H1 (cell line): ENCODE measurements around the gene HMCES. TPM values are rescaled to one million over a fixed set of nuclear protein-coding genes. Genes with fewer than 3 reads are reported as not detected.

Source experiments
- CHD7 ChIP-seq: fragments of 300-600 bp; sonication (generic); IDR thresholded peaks from 2 replicates; pipeline ENCODE4 v1.7.1; 2012; ENCODE audit warnings: low read length, moderate library complexity, mild to moderate bottlenecking, inconsistent platforms; ENCODE audit not compliant: insufficient replicate concordance
- EP300 ChIP-seq, 2 experiments: IDR thresholded peaks; 1 replicate in 1 of 2; 2 replicates in 1 of 2; pipeline ENCODE4 v1.6.1; 2011 to 2012; ENCODE audit warnings: low read depth in 2 of 2, low read length in 2 of 2, mild to moderate bottlenecking in 2 of 2, borderline replicate concordance in 1 of 2, inconsistent platforms in 1 of 2, moderate library complexity in 1 of 2
- HDAC2 ChIP-seq, 2 experiments: fragments of 300-600 bp in 1 of 2; sonication (generic) in 1 of 2; IDR thresholded peaks; 2 replicates each; pipeline ENCODE4 v1.6.1; 2011 to 2012; ENCODE audit warnings: low read depth in 2 of 2, low read length in 2 of 2, mild to moderate bottlenecking in 2 of 2, moderate library complexity in 2 of 2, borderline replicate concordance in 1 of 2, inconsistent platforms in 1 of 2
- KDM5A ChIP-seq: fragments of 200-600 bp; IDR thresholded peaks from 2 replicates; pipeline ENCODE4 v1.7.1; 2012; ENCODE audit warnings: mild to moderate bottlenecking, low read length, inconsistent platforms, mixed read lengths
- POU5F1 ChIP-seq: IDR thresholded peaks from 2 replicates; pipeline ENCODE4 v1.6.1; 2011; ENCODE audit warnings: low read depth, mild to moderate bottlenecking, low read length, moderate library complexity
- SRF ChIP-seq: IDR thresholded peaks from 2 replicates; pipeline ENCODE4 v1.6.1; 2011; ENCODE audit warnings: mild to moderate bottlenecking, low read depth, low read length, moderate library complexity
- TAF1 ChIP-seq: IDR thresholded peaks from 2 replicates; pipeline ENCODE4 v1.6.1; 2011; ENCODE audit warnings: mild to moderate bottlenecking, low read depth, low read length
- TCF12 ChIP-seq: IDR thresholded peaks from 2 replicates; pipeline ENCODE4 v1.6.1; 2011; ENCODE audit warnings: low read depth, mild to moderate bottlenecking, low read length
- polyA plus RNA-seq, 7 experiments: library from polyadenylated mRNA; depleted of rRNA in 3 of 7; stranded (reverse) in 5 of 7; unstranded in 2 of 7; fragments of >200 nt in 5 of 7; fragments of 200-250 nt in 2 of 7; gene quantifications; 1 replicate in 5 of 7; 2 replicates in 1 of 7; 4 replicates in 1 of 7; pipeline versions ENCODE4 v1.2.1 to v1.2.3, GENCODE V29; 2011 to 2013; ENCODE audit warnings: missing spikeins in 2 of 7, mixed read lengths in 2 of 7
- total RNA-seq: library from RNA; stranded (reverse); fragmentation: NEBNext Ultra II Directional; extraction: Animal tissue kit (Norgen Biotek cat#: 25700); gene quantifications from 2 replicates; pipeline ENCODE4 v1.2.1, GENCODE V29; 2021
- TF ChIP-seq, protein P1 (sequence below): IDR thresholded peaks from 2 replicates; pipeline ENCODE4 v1.6.1; 2012; ENCODE audit warnings: low read length, inconsistent platforms

Gene HMCES
- total and polyA plus RNA-seq, 2 of the 8 experiments (the other 6 are each of a cell fraction or from before 2014, with no cell fraction given), result 27.6 to 49.5 TPM

DNA sequence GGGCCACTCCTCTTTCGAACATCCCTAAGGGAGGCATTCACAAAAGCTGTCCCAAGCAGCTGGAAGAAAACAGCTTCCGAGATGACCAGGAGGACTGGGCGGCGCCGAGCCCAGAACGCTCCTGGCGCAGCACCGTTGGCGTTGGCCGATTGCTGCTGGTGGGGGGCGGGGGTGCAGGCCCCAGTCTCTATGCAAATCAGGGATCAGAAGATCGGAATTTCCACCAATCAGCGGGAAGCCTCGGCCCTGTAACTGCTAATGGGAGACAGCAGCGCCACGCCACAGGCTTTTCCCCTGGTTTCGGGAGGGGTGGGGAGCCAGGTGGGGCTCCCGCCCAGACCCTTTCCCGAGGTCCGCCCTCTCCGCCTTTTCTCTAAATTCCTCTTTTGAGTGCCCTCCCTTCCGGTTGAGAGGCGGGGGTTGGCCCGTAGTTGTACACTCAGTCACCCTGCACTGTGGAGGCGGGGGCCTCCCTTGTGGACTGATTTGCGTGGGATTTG is 27.0 kb downstream of the HMCES start (continued):
- TF ChIP-seq, protein P1, sequence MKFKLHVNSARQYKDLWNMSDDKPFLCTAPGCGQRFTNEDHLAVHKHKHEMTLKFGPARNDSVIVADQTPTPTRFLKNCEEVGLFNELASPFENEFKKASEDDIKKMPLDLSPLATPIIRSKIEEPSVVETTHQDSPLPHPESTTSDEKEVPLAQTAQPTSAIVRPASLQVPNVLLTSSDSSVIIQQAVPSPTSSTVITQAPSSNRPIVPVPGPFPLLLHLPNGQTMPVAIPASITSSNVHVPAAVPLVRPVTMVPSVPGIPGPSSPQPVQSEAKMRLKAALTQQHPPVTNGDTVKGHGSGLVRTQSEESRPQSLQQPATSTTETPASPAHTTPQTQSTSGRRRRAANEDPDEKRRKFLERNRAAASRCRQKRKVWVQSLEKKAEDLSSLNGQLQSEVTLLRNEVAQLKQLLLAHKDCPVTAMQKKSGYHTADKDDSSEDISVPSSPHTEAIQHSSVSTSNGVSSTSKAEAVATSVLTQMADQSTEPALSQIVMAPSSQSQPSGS, result 0 out of 2 replicates have a peak, but pooled peaks have one; percentile 12
- TF ChIP-seq SRF (no peak), TAF1 (peak; percentile 76; the same call in 1 of the 2 replicates), POU5F1 (no peak), TCF12 (no peak), EP300 (IDR thresholded peaks at IDR 0.05; ENCODE audit: borderline replicate concordance in 1 of 2, low read depth in 2 of 2, low read length in 2 of 2) (peak in 1 of 2 experiments; percentile 86; a peak in 1 of 3 replicates), HDAC2 (IDR thresholded peaks at IDR 0.05; ENCODE audit: borderline replicate concordance in 1 of 2, low read depth in 2 of 2, low read length in 2 of 2) (no peak; a peak in 1 of 4 replicates), KDM5A (no peak), CHD7 (no peak)
